ENCODE results near the gene LYSMD1. TPM values are rescaled to one million over a fixed set of nuclear protein-coding genes. Genes with fewer than 3 reads are reported as not detected.

The LYSMD1 gene
- 5.5 to 9.9 TPM (median 5.7 TPM) in 5 replicates for total RNA-seq (2022; extraction: Qiagen RNA extraction; ENCODE audit: low read depth)

GRCh38 chr1:151165738-151166504 is at the start of gene LYSMD1, which contains the start of gene SCNM1:
LYSMD1 (minus strand) TSS chr1:151165902; CDS start chr1:151165258, 644 bp downstream.
SCNM1 (plus strand) TSS chr1:151166144; CDS start chr1:151166153, 9 bp downstream.

DNA sequence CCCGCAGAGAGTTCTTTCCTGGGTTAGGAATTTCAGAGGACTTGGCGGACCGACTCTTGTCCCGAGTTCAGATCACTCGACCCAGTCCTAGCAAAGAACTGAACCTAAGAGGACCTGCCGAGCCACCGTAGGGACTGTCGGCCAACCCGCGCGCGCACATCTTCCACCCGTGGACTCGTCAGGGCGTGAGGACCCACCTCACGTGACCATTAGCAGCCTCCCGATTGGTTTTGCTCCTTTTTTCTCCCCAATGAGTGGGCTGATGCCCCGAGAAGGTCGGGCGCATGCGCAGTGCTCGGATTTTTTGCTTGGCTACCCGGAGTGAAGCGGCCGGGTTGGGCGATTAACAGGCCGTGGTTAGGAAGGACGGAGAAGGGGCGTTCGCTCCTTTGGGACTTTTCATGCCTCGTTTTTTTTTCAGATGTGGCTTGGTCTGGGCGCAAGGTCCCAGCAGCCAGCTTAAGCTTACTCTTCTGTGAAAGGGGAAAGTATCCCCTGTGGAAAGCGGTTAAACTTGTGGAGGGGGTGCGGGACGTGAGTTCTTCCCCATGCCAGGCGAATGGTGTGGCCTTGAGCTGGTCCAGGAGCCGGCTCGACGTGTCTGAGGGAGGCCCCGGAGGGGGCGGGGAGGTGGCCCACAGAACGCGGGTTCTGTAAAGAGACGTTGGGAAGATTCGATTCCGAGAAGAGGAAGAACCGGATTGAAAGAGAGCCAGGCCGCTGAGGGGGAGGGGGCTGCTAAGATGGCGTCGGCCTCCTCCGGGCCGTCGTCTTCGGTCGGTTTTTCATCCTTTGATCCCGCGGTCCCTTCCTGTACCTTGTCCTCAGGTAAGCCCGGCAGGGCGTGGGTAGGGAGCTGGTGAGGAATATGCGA is 32.8 kb upstream of the LYSMD1 start, which contains the start of gene PIP5K1A:
TSS of gene PIP5K1A (plus strand) at position 299 of the 874 bp plus-strand sequence. CDS start at position 744, 445 bp downstream.

DNA sequence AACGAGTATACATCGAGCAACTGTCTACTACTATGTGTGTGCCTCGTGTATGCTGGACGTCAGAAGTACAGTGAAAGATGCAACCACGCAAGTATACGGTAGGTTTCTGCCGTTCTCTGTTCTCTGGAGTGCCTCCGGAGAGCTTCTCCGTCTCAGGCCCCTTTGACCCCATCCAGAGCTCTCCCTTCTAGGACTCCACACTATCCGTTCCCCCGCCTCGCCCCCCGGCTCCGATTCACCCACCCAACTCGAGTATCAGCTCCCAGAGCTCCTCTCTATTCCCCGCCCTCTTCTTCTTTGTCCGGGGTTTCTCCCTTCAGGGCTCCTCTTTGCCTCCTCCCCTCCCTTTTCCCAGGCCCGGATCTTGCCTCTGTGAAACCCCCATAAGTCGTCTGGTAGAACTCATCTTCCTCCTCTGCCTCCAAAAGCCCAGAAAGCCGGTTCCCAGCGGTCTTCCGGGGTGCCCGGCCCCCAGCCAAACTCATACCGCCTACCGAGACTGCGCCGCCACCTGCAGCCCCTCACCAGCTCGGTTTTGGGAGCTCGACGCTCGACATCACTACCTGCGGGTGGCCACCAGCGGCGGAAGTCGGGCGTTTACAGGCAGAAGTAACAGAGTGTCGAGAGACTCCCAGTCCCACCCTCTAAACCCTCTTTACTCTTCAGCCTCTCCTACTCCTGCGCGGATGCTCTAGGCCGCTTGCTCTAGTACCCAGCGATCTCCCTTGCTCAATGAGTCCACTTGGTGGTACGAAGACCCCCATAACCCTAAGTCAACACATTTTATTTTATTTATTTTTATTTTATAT is 24.1 kb upstream of the LYSMD1 start, which contains the start of gene VPS72:
TSS of gene VPS72 (minus strand) at position 561 of the 809 bp plus-strand sequence. CDS start at position 485, 76 bp downstream.

GRCh38 chr1:151175863-151176262 is 10.2 kb upstream of the LYSMD1 start, which contains the start of gene TMOD4:
TMOD4 (minus strand) TSS chr1:151175981; CDS start chr1:151174875, 1,106 bp downstream.

GRCh38 chr1:151156515-151156819 is 9.2 kb downstream of the LYSMD1 start, which contains the start of gene TNFAIP8L2:
TNFAIP8L2 (plus strand) TSS chr1:151156649; CDS start chr1:151158698, 2,049 bp downstream.

DNA sequence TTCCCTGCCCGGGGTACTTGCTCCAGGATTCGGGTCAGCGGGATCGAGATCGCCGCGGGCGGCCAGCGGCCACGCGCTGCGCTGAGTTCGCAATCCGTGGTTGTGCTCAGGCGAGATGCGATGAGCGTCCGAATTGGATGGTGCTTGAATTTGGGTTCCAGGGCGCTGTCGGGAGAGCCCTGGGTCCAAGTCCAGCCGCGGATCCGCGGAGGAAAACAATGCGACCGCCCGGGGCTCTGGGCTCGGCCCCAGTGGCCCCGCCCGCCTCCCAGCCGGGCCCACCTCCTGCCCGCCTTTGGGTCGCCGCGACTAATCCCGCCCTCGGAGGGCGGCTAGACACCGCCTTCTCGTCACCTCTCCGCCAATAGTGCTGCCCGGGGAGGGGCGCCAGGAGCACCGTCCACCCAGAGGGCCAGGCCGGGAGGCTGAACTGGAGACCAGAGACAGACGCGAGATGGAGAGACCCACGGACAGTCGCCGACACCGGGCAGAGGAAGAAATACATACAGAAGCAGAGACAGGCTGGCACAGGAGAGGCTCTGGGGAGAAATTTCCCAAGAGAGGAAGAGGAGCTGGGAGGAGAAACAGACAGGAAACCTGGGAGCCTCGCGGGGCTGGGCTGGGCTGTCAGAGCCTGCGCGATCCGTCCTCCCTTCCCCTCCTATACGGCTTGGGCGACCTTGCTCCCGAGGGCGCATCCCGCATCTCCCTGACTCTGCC is 19.1 kb downstream of the LYSMD1 start, which contains the start of gene SEMA6C:
TSS of gene SEMA6C (minus strand) at position 220 of the 720 bp plus-strand sequence. CDS start 4,010 bp downstream, outside the sequence.

Other genes with a start within 250 kb of the LYSMD1 start
- 22.9 to 24.6 TPM (median 23.6 TPM) in 5 replicates for gene SETDB1, start 239.5 kb downstream of the LYSMD1 start, total RNA-seq (2022; extraction: Qiagen RNA extraction; ENCODE audit: low read depth)
- gene CERS2, start 191.1 kb downstream of the LYSMD1 start, total RNA-seq (2022; extraction: Qiagen RNA extraction; ENCODE audit: low read depth) = 249 to 266 TPM (median 256 TPM) in 5 replicates
- 0.70 to 1.3 TPM (median 0.83 TPM) in 5 replicates for gene ANXA9, start 183.6 kb downstream of the LYSMD1 start, total RNA-seq (2022; extraction: Qiagen RNA extraction; ENCODE audit: low read depth)
- gene MINDY1, start 159.0 kb downstream of the LYSMD1 start, total RNA-seq (2022; extraction: Qiagen RNA extraction; ENCODE audit: low read depth) = 2.4 to 3.7 TPM (median 3.0 TPM) in 5 replicates
- 12.4 to 16.7 TPM (median 14.9 TPM) in 5 replicates for gene PRUNE1, start 157.5 kb downstream of the LYSMD1 start, total RNA-seq (2022; extraction: Qiagen RNA extraction; ENCODE audit: low read depth)
- 0.09 to 0.12 TPM (median 0.11 TPM) in 4 of 5 replicates, not detected in the other for gene BNIPL, start 129.3 kb downstream of the LYSMD1 start, total RNA-seq (2022; extraction: Qiagen RNA extraction; ENCODE audit: low read depth)
- 5.5 to 9.1 TPM (median 7.4 TPM) in 5 replicates for gene C1orf56, start 118.2 kb downstream of the LYSMD1 start, total RNA-seq (2022; extraction: Qiagen RNA extraction; ENCODE audit: low read depth)
- gene CDC42SE1, start 106.3 kb downstream of the LYSMD1 start, total RNA-seq (2022; extraction: Qiagen RNA extraction; ENCODE audit: low read depth) = 68.9 to 77.7 TPM (median 75.0 TPM) in 5 replicates
- 15.1 to 18.7 TPM (median 17.2 TPM) in 5 replicates for gene MLLT11, start 105.5 kb downstream of the LYSMD1 start, total RNA-seq (2022; extraction: Qiagen RNA extraction; ENCODE audit: low read depth)
- 2.1 to 3.9 TPM (median 3.8 TPM) in 5 replicates for gene GABPB2, start 95.1 kb downstream of the LYSMD1 start, total RNA-seq (2022; extraction: Qiagen RNA extraction; ENCODE audit: low read depth)
- gene SEMA6C, start 19.3 kb downstream of the LYSMD1 start, total RNA-seq (2022; extraction: Qiagen RNA extraction; ENCODE audit: low read depth) = 1.0 to 3.0 TPM (median 1.9 TPM) in 5 replicates
- not detected in 5 replicates for gene TNFAIP8L2, start 9.3 kb downstream of the LYSMD1 start, total RNA-seq (2022; extraction: Qiagen RNA extraction; ENCODE audit: low read depth)
- gene SCNM1, start 242 bp upstream of the LYSMD1 start, total RNA-seq (2022; extraction: Qiagen RNA extraction; ENCODE audit: low read depth) = 43.2 to 48.0 TPM (median 45.2 TPM) in 5 replicates
- 0.25 to 0.35 TPM in 2 of 5 replicates, not detected in the others for gene TMOD4, start 10.1 kb upstream of the LYSMD1 start, total RNA-seq (2022; extraction: Qiagen RNA extraction; ENCODE audit: low read depth)
- 44.8 to 61.9 TPM (median 47.4 TPM) in 5 replicates for gene VPS72, start 24.3 kb upstream of the LYSMD1 start, total RNA-seq (2022; extraction: Qiagen RNA extraction; ENCODE audit: low read depth)
- 41.8 to 52.4 TPM (median 45.2 TPM) in 5 replicates for gene PIP5K1A, start 32.6 kb upstream of the LYSMD1 start, total RNA-seq (2022; extraction: Qiagen RNA extraction; ENCODE audit: low read depth)
- 165 to 226 TPM (median 194 TPM) in 5 replicates for gene PSMD4, start 88.8 kb upstream of the LYSMD1 start, total RNA-seq (2022; extraction: Qiagen RNA extraction; ENCODE audit: low read depth)
- 13.1 to 15.6 TPM (median 14.6 TPM) in 5 replicates for gene ZNF687, start 116.4 kb upstream of the LYSMD1 start, total RNA-seq (2022; extraction: Qiagen RNA extraction; ENCODE audit: low read depth)
- 23.9 to 30.9 TPM (median 29.1 TPM) in 5 replicates for gene PI4KB, start 161.5 kb upstream of the LYSMD1 start, total RNA-seq (2022; extraction: Qiagen RNA extraction; ENCODE audit: low read depth)
- 27.3 to 30.3 TPM (median 28.2 TPM) in 5 replicates for gene RFX5, start 181.3 kb upstream of the LYSMD1 start, total RNA-seq (2022; extraction: Qiagen RNA extraction; ENCODE audit: low read depth)
- 5.0 to 7.4 TPM (median 5.6 TPM) in 5 replicates for gene SELENBP1, start 206.8 kb upstream of the LYSMD1 start, total RNA-seq (2022; extraction: Qiagen RNA extraction; ENCODE audit: low read depth)
- gene PSMB4, start 233.7 kb upstream of the LYSMD1 start, total RNA-seq (2022; extraction: Qiagen RNA extraction; ENCODE audit: low read depth) = 338 to 445 TPM (median 430 TPM) in 5 replicates

Data from A549 treated with CpdA at 1 μM for 4 hours (cell line).